Kidney glomerular epithelial cell (primary cell): Measurements from ENCODE around the gene OPA3.

Source experiments
- DNase-seq: peaks from one replicate; lab custom pipeline; 2025; lab: John Stamatoyannopoulos, UW

The OPA3 gene

GRCh38 chr19:45477713-45478453 is 106.7 kb downstream of the OPA3 start:
- peak; percentile 90 for DNase-seq
